ENCODE results near the gene KLHL25.

The KLHL25 gene

GRCh38 chr15:85751291-85752123 lies 43.2 kb downstream of the KLHL25 start:
- no peak for DNase-seq (ENCODE audit: low read depth)
- TF ChIP-seq CTCF (IDR thresholded peaks at IDR 0.05; ENCODE audit: insufficient read depth, low read depth, low read length, missing control alignments) = no peak

GRCh38 chr15:85750319-85751290 lies 44.1 kb downstream of the KLHL25 start:
- no peak overlapping the region for H3K4me3 ChIP-seq (ENCODE audit: low read length)
- no peak for DNase-seq (ENCODE audit: low read depth)
- TF ChIP-seq CTCF (IDR thresholded peaks at IDR 0.05; ENCODE audit: insufficient read depth, low read depth, low read length, missing control alignments) = no peak

More at GRCh38 chr15:85751291-85752123, 43.2 kb downstream of the KLHL25 start:
- H3K4me3 ChIP-seq (ENCODE audit: low read length) = no peak overlapping the region

GRCh38 chr15:85749261-85750151 lies 45.2 kb downstream of the KLHL25 start:
- no peak overlapping the region for H3K4me3 ChIP-seq (ENCODE audit: low read length)
- no peak for TF ChIP-seq CTCF (IDR thresholded peaks at IDR 0.05; ENCODE audit: insufficient read depth, low read depth, low read length, missing control alignments)
- no peak for DNase-seq (ENCODE audit: low read depth)

GRCh38 chr15:85748729-85749128 lies 46.0 kb downstream of the KLHL25 start:
- H3K4me3 ChIP-seq (ENCODE audit: low read length) = no peak overlapping the region
- TF ChIP-seq CTCF (IDR thresholded peaks at IDR 0.05; ENCODE audit: insufficient read depth, low read depth, low read length, missing control alignments) = peak; percentile 4
- no peak for DNase-seq (ENCODE audit: low read depth)

- no peak overlapping the region for H3K4me3 ChIP-seq (ENCODE audit: low read length)
- TF ChIP-seq CTCF (IDR thresholded peaks at IDR 0.05; ENCODE audit: insufficient read depth, low read depth, low read length, missing control alignments) = no peak
- no peak for DNase-seq (ENCODE audit: low read depth)
These were observed 46.5 kb downstream of the KLHL25 start for GRCh38 chr15:85748176-85748575.

- no peak overlapping the region for H3K4me3 ChIP-seq (ENCODE audit: low read length)
- no peak for TF ChIP-seq CTCF (IDR thresholded peaks at IDR 0.05; ENCODE audit: insufficient read depth, low read depth, low read length, missing control alignments)
- no peak for DNase-seq (ENCODE audit: low read depth)
These were observed 48.1 kb downstream of the KLHL25 start for GRCh38 chr15:85746641-85747040.
